GM03348 (cell line): ENCODE measurements around the gene SOCS1.
"Not testable (repeated sequence)": the region's sequence is repeated elsewhere in the genome, so short reads cannot be mapped to it uniquely, and the experiment has no call there.

Experiments used
- DNase-seq: peaks from one replicate; pipeline ENCODE4 v3.0.0; 2012; ENCODE audit warnings: low spot score

SOCS1 gene

GRCh38 chr16:11224894-11225676 is 30.9 kb downstream of the SOCS1 start:
- no peak for DNase-seq

GRCh38 chr16:11224096-11224893 is 31.7 kb downstream of the SOCS1 start:
- no peak for DNase-seq

- DNase-seq = not testable (repeated sequence)
Measured at GRCh38 chr16:11220507-11220906, 35.5 kb downstream of the SOCS1 start.

GRCh38 chr16:11219178-11219577 is 36.8 kb downstream of the SOCS1 start:
- no peak for DNase-seq

- DNase-seq = no peak
Measured at GRCh38 chr16:11218604-11218962, 37.4 kb downstream of the SOCS1 start.

GRCh38 chr16:11217651-11218603 is 38.1 kb downstream of the SOCS1 start:
- DNase-seq = peak; percentile 43

GRCh38 chr16:11215935-11216556 is 40.0 kb downstream of the SOCS1 start:
- DNase-seq = no peak

GRCh38 chr16:11213799-11214198 is 42.2 kb downstream of the SOCS1 start:
- no peak for DNase-seq

- no peak for DNase-seq
Measured at GRCh38 chr16:11213373-11213772, 42.6 kb downstream of the SOCS1 start.

- DNase-seq = no peak
Measured at GRCh38 chr16:11212798-11213196, 43.2 kb downstream of the SOCS1 start.

GRCh38 chr16:11211977-11212797 is 43.8 kb downstream of the SOCS1 start:
- no peak for DNase-seq

GRCh38 chr16:11211061-11211976 is 44.7 kb downstream of the SOCS1 start:
- DNase-seq = no peak

GRCh38 chr16:11210260-11210659 is 45.7 kb downstream of the SOCS1 start:
- no peak for DNase-seq

- no peak for DNase-seq
Measured at GRCh38 chr16:11208916-11209665, 46.9 kb downstream of the SOCS1 start.

- DNase-seq = no peak
Measured at GRCh38 chr16:11207646-11208045, 48.4 kb downstream of the SOCS1 start.

GRCh38 chr16:11205754-11206581 is 50.0 kb downstream of the SOCS1 start:
- DNase-seq = peak; percentile 44

GRCh38 chr16:11205065-11205699 is 50.8 kb downstream of the SOCS1 start:
- DNase-seq = no peak
